Measurements from ENCODE around the gene TSNAX.

- no peak for TF ChIP-seq CTCF (IDR thresholded peaks at IDR 0.05)
- no peak for TF ChIP-seq POLR2A (IDR thresholded peaks at IDR 0.05)
Measured at GRCh38 chr1:231518485-231519034, 9.9 kb upstream of the TSNAX start.

All from adrenal gland (tissue), 5 donors.